IPS DF 6.9 (cell line): Measurements from ENCODE around the gene SAPCD1.

Experiments used
- DNase-seq: peaks from one replicate; pipeline ENCODE4 v3.0.0-alpha.2; 2013; ENCODE audit warnings: low read depth, low spot score
- H3K27ac ChIP-seq: one replicate; pipeline ENCODE4 v1.5.1; 2013; ENCODE audit warnings: low read length, control low read depth
- H3K27me3 ChIP-seq: 2 replicates; pipeline ENCODE4 v1.6.1; 2013; ENCODE audit warnings: mild to moderate bottlenecking, low read length; ENCODE audit not compliant: control insufficient read depth, insufficient read depth
- H3K36me3 ChIP-seq: 2 replicates; pipeline ENCODE4 v1.6.1; 2013; ENCODE audit warnings: low read length; ENCODE audit not compliant: control insufficient read depth, insufficient read depth
- H3K4me1 ChIP-seq: 2 replicates; pipeline ENCODE4 v1.6.1; 2013; ENCODE audit warnings: low read length; ENCODE audit not compliant: control insufficient read depth, insufficient read depth
- H3K4me3 ChIP-seq: 2 replicates; pipeline ENCODE4 v1.5.1; 2013; ENCODE audit warnings: mild to moderate bottlenecking, low read length
- H3K9me3 ChIP-seq: 2 replicates; pipeline ENCODE4 v1.6.1; 2013; ENCODE audit warnings: low read length, inconsistent platforms; ENCODE audit not compliant: control insufficient read depth, insufficient read depth
- WGBS: extraction: QIAGEN DNeasy Blood & Tissue Kit; methylation state at CpG from one replicate; pipeline ENCODE4 v1.1.7; 2013; ENCODE audit warnings: mixed read lengths, missing lambda C conversion rate; ENCODE audit not compliant: insufficient read length, insufficient coverage; 5-methylcytosine and 5-hydroxymethylcytosine counted together

The SAPCD1 gene

GRCh38 chr6:31722173-31722572 is 40.3 kb upstream of the SAPCD1 start:
- H3K36me3 ChIP-seq = peaks cover 2% of the 10 kb centered on the region; the same call in 1 of the 2 replicates
- H3K27me3 ChIP-seq = no peaks in the 10 kb centered on the region
- no CpG with 5 or more reads among the region's 3 CpGs for WGBS
- H3K4me1 ChIP-seq = peaks cover 10% of the 10 kb centered on the region; the same call in 1 of the 2 replicates
- no peak overlapping the region for H3K27ac ChIP-seq
- no peak overlapping the region for H3K4me3 ChIP-seq
- DNase-seq = no peak
- H3K9me3 ChIP-seq = no peaks in the 10 kb centered on the region

- Histone ChIP-seq H3K4me1 (peaks cover 4% of the 10 kb centered on the region; the same call in 1 of the 2 replicates), H3K9me3 (no peaks in the 10 kb centered on the region), H3K36me3 (peaks cover 6% of the 10 kb centered on the region; the same call in 1 of the 2 replicates), H3K27me3 (no peaks in the 10 kb centered on the region), H3K27ac (no peak within 1 kb of the TSS), H3K4me3 (no peak within 1 kb of the TSS)
- no peak for DNase-seq
- no CpG with 5 or more reads among the region's 46 CpGs for WGBS
Measured at GRCh38 chr6:31723245-31723979, 39.0 kb upstream of the SAPCD1 start, which contains the start of gene MPIG6B. Gene MPIG6B, plus strand, starts transcription at chr6:31723373. Its CDS starts 11 bp downstream, at chr6:31723384.

- H3K4me3 ChIP-seq = no peak overlapping the region
- WGBS = no CpG with 5 or more reads among the region's 25 CpGs
- no peak for DNase-seq
- H3K27me3 ChIP-seq = no peaks in the 10 kb centered on the region
- H3K4me1 ChIP-seq = peaks cover 2% of the 10 kb centered on the region; the same call in 1 of the 2 replicates
- H3K9me3 ChIP-seq = no peaks in the 10 kb centered on the region
- H3K27ac ChIP-seq = no peak overlapping the region
- H3K36me3 ChIP-seq = peaks cover 6% of the 10 kb centered on the region; the same call in 1 of the 2 replicates
Measured at GRCh38 chr6:31723980-31724691, 38.3 kb upstream of the SAPCD1 start.

GRCh38 chr6:31725502-31726350 is 36.7 kb upstream of the SAPCD1 start:
- no peak overlapping the region for H3K27ac ChIP-seq
- no peaks in the 10 kb centered on the region for H3K9me3 ChIP-seq
- DNase-seq = no peak
- WGBS = no CpG with 5 or more reads among the region's 12 CpGs
- no peak overlapping the region for H3K4me3 ChIP-seq
- peaks cover 2% of the 10 kb centered on the region; the same call in 1 of the 2 replicates for H3K4me1 ChIP-seq
- H3K27me3 ChIP-seq = no peaks in the 10 kb centered on the region
- peaks cover 6% of the 10 kb centered on the region; the same call in 1 of the 2 replicates for H3K36me3 ChIP-seq

GRCh38 chr6:31727034-31727716 is 35.3 kb upstream of the SAPCD1 start:
- Histone ChIP-seq H3K36me3 (peaks cover 13% of the 10 kb centered on the region; the same call in 1 of the 2 replicates), H3K4me3 (no peak overlapping the region), H3K27me3 (no peaks in the 10 kb centered on the region), H3K9me3 (no peaks in the 10 kb centered on the region), H3K27ac (no peak overlapping the region), H3K4me1 (peaks cover 2% of the 10 kb centered on the region; the same call in 1 of the 2 replicates)
- DNase-seq = no peak
- WGBS = no CpG with 5 or more reads among the region's 7 CpGs

- Histone ChIP-seq H3K36me3 (peaks cover 13% of the 10 kb centered on the region; the same call in 1 of the 2 replicates), H3K4me1 (peaks cover 2% of the 10 kb centered on the region; the same call in 1 of the 2 replicates), H3K4me3 (no peak overlapping the region), H3K9me3 (no peaks in the 10 kb centered on the region), H3K27me3 (no peaks in the 10 kb centered on the region), H3K27ac (no peak overlapping the region)
- WGBS = no CpG with 5 or more reads among the region's 41 CpGs
- DNase-seq = no peak
Measured at GRCh38 chr6:31727717-31728671, 34.5 kb upstream of the SAPCD1 start.

GRCh38 chr6:31728767-31729514 is 33.5 kb upstream of the SAPCD1 start, which contains the start of gene DDAH2:
Gene DDAH2, minus strand, starts transcription at chr6:31729299. Its CDS starts 138 bp downstream, at chr6:31729161.
- Histone ChIP-seq H3K27ac (no peak within 1 kb of the TSS), H3K9me3 (no peaks in the 10 kb centered on the region), H3K36me3 (peaks cover 17% of the 10 kb centered on the region; the same call in 1 of the 2 replicates), H3K4me1 (peaks cover 2% of the 10 kb centered on the region; the same call in 1 of the 2 replicates), H3K27me3 (no peaks in the 10 kb centered on the region), H3K4me3 (peak within 1 kb of the TSS; percentile 71)
- no peak for DNase-seq
- WGBS = no CpG with 5 or more reads among the region's 36 CpGs

GRCh38 chr6:31729515-31729978 is 32.9 kb upstream of the SAPCD1 start:
- no peak for DNase-seq
- no CpG with 5 or more reads among the region's 29 CpGs for WGBS
- Histone ChIP-seq H3K4me1 (peaks cover 6% of the 10 kb centered on the region), H3K36me3 (peaks cover 20% of the 10 kb centered on the region; the same call in 1 of the 2 replicates), H3K27me3 (no peaks in the 10 kb centered on the region), H3K27ac (no peak overlapping the region), H3K9me3 (no peaks in the 10 kb centered on the region), H3K4me3 (peak overlapping the region; percentile 71)
